Activated naive CD4-positive, alpha-beta T cell treated with anti-CD3 and anti-CD28 coated beads for 36 hours (primary cell): ENCODE results near the gene DQX1. TPM values are rescaled to one million over a fixed set of nuclear protein-coding genes. Genes with fewer than 3 reads are reported as not detected.
"Not testable (repeated sequence)": the region's sequence is repeated elsewhere in the genome, so short reads cannot be mapped to it uniquely, and the experiment has no call there.

Experiments
- CTCF ChIA-PET: fragments of 350-600 bp; sonication (Branson Sonifier 250); formaldehyde crosslinking; loops from one replicate; lab custom pipeline; 2021; ENCODE audit warnings: antibody characterized with exemption; lab: Charles Lee
- DNase-seq: peaks from one replicate; pipeline ENCODE4 v3.0.0-alpha.2; 2020
- H3K27ac Mint-ChIP-seq: one replicate; pipeline ENCODE4 v1.8.0; 2021; ENCODE audit warnings: mild to moderate bottlenecking, mixed read lengths
- H3K27me3 Mint-ChIP-seq: one replicate; pipeline ENCODE4 v1.8.0; 2021; ENCODE audit warnings: low read depth, mixed read lengths
- H3K36me3 Mint-ChIP-seq: one replicate; pipeline ENCODE4 v1.8.0; 2021; ENCODE audit warnings: low read depth, mixed read lengths
- H3K4me1 Mint-ChIP-seq: one replicate; pipeline ENCODE4 v1.8.0; 2021; ENCODE audit warnings: low read depth, mixed read lengths
- H3K4me3 Mint-ChIP-seq: one replicate; pipeline ENCODE4 v1.8.0; 2021; ENCODE audit warnings: mild to moderate bottlenecking, moderate library complexity, mixed read lengths
- H3K9me3 Mint-ChIP-seq: one replicate; pipeline ENCODE4 v1.8.0; 2021; ENCODE audit warnings: mixed read lengths
- intact Hi-C: fragments of 100-400 bp; cut with micrococcal nuclease; formaldehyde crosslinking; loops from one replicate; pipeline ENCODE4 v1.15.1; 2023
- total RNA-seq, 2 experiments: library from RNA; stranded (reverse); gene quantifications; one replicate each; pipeline ENCODE4 v1.2.3, GENCODE V29; 2021

Gene DQX1
- total RNA-seq, 2 experiments from 2014 or later: 0.10 to 0.45 TPM

- no peaks in the 10 kb centered on the region for H3K27me3 Mint-ChIP-seq
- H3K4me3 Mint-ChIP-seq: no peak overlapping the region
- CTCF ChIA-PET: interaction anchor here (0.9 to 1.2 kb wide), 6 partner anchors 8 to 140 kb away, joined by 3 to 5 read pairs (median 4); partner anchors contain the start of genes CCDC142, TTC31 and WBP1
- H3K4me1 Mint-ChIP-seq: peaks cover 23% of the 10 kb centered on the region
- H3K27ac Mint-ChIP-seq: no peak overlapping the region
- H3K9me3 Mint-ChIP-seq: no peaks in the 10 kb centered on the region
- intact Hi-C loops: loop anchor here (2.0 kb wide), 1 partner anchor 142 kb away; no protein-coding TSS in a partner anchor
- peaks cover 22% of the 10 kb centered on the region for H3K36me3 Mint-ChIP-seq
- no peak for DNase-seq
These were observed 51.1 kb downstream of the DQX1 start for GRCh38 chr2:74474899-74475298.

DNA sequence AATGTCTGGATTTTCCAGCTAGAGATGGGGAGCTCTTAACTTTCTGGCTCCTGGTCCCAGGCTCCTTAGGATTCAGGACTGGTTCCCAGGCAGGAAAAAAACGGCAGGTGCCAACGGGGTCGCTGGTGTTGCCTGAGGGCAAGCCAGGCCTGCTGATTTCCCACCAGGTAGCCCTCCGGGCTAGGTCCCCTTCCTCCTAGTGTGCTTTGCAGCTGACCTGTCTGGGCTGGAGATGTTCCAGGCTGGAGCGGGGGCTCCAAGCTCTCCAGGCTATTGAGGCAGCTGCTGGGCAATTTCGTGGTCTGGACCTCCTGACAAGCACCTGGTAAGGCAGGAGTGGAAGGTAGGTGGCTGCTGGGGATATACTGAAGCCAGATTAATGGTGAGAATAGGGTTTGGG, 51.5 kb downstream of the DQX1 start:
- H3K27me3 Mint-ChIP-seq: no peaks in the 10 kb centered on the region
- peak overlapping the region; percentile 12 for H3K4me3 Mint-ChIP-seq
- DNase-seq: no peak
- peaks cover 23% of the 10 kb centered on the region for H3K4me1 Mint-ChIP-seq
- H3K27ac Mint-ChIP-seq: no peak overlapping the region
- peaks cover 21% of the 10 kb centered on the region for H3K36me3 Mint-ChIP-seq
- intact Hi-C loops: loop anchor here (2.0 kb wide), 1 partner anchor 142 kb away; no protein-coding TSS in a partner anchor
- CTCF ChIA-PET: interaction anchor here (0.7 to 1.1 kb wide), 3 partner anchors 9 to 139 kb away, joined by 3 to 4 read pairs (median 4); partner anchors contain the start of genes CCDC142 and TTC31
- H3K9me3 Mint-ChIP-seq: no peaks in the 10 kb centered on the region

GRCh38 chr2:74472945-74473258, 53.1 kb downstream of the DQX1 start:
- Mint-ChIP-seq H3K4me1 (peaks cover 20% of the 10 kb centered on the region), H3K4me3 (peak overlapping the region; percentile 98), H3K9me3 (no peaks in the 10 kb centered on the region), H3K27me3 (no peaks in the 10 kb centered on the region), H3K36me3 (peaks cover 18% of the 10 kb centered on the region), H3K27ac (peak overlapping the region; percentile 98)
- intact Hi-C loops: loop anchor here (1.0 kb wide), 3 partner anchors 10 to 19 kb away; partner anchors contain the start of genes TTC31 and WBP1
- no peak for DNase-seq
- CTCF ChIA-PET: interaction anchor here (1.0 to 2.9 kb wide), 4 partner anchors 9 to 143 kb away, joined by 3 to 31 read pairs (median 4); partner anchors contain the start of genes CCDC142 and TTC31

DNA sequence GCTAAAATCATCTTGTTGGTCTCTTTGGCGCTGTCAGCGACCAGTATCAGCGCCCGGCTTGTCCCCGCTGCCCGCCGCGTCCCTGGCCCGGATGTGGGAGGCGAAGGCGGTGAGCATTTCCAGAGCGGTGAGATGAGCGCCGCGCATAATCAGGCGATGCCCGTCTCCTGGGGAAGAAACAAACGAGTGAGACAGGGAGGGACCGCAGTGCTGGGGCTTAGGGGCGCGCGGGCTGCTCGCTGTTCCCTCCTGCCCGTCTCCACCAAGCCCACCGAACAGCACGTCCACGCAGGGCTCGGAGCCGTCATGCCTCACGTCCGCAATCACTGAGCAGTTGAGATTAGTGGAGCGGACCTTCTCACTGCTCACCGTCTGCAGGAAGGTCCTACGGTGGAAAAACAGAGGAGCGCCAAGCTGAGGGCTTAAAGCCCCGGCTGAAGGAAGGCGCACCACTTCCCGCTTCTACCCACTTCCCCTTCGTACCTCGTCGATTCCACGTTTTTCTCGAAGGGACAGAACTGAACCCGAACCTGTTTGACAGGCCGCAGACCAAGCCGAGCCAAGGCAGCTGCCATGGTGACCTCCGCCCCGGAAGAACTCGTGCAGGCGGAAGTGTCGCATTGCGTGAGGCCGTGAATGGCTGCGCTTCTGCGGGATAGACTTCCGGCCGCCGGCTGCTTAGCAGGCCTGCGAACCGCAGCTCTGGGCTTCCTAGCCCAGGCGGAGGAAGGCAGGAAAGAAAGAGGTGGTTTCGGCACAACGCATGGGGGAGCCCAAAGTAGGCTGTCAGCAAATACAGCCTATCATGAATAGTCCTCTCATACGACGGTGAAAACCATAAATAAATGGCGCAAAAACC, 53.7 kb downstream of the DQX1 start, which contains the start of gene MRPL53:
Gene MRPL53, minus strand, starts transcription at position 595 of the 859 bp plus-strand sequence. Its CDS starts 20 bp downstream, at position 575.
- no peaks in the 10 kb centered on the region for H3K27me3 Mint-ChIP-seq
- H3K4me1 Mint-ChIP-seq: peaks cover 20% of the 10 kb centered on the region
- CTCF ChIA-PET: interaction anchor here (0.6 to 2.9 kb wide), 5 partner anchors 9 to 624 kb away, joined by 3 to 31 read pairs (median 3); partner anchors contain the start of genes CCDC142 and TTC31
- intact Hi-C loops: loop anchor here (1.0 kb wide), 3 partner anchors 11 to 18 kb away; partner anchors contain the start of genes TTC31 and WBP1
- H3K36me3 Mint-ChIP-seq: peaks cover 18% of the 10 kb centered on the region
- peak within 1 kb of the TSS; percentile 98 for H3K27ac Mint-ChIP-seq
- peak within 1 kb of the TSS; percentile 98 for H3K4me3 Mint-ChIP-seq
- peak; percentile 97 for DNase-seq
- H3K9me3 Mint-ChIP-seq: no peaks in the 10 kb centered on the region

- CTCF ChIA-PET: interaction anchor here (0.6 to 2.9 kb wide), 3 partner anchors 9 to 624 kb away, joined by 3 to 31 read pairs (median 3); partner anchors contain the start of genes CCDC142 and TTC31
- DNase-seq: no peak
- H3K4me1 Mint-ChIP-seq: peaks cover 20% of the 10 kb centered on the region
- intact Hi-C loops: loop anchor here (1.0 kb wide), 3 partner anchors 12 to 17 kb away; partner anchors contain the start of genes TTC31 and WBP1
- peak overlapping the region; percentile 98 for H3K4me3 Mint-ChIP-seq
- peak overlapping the region; percentile 98 for H3K27ac Mint-ChIP-seq
- H3K36me3 Mint-ChIP-seq: peaks cover 18% of the 10 kb centered on the region
- no peaks in the 10 kb centered on the region for H3K9me3 Mint-ChIP-seq
- H3K27me3 Mint-ChIP-seq: no peaks in the 10 kb centered on the region
These were observed 54.5 kb downstream of the DQX1 start for GRCh38 chr2:74471332-74472065.

DNA sequence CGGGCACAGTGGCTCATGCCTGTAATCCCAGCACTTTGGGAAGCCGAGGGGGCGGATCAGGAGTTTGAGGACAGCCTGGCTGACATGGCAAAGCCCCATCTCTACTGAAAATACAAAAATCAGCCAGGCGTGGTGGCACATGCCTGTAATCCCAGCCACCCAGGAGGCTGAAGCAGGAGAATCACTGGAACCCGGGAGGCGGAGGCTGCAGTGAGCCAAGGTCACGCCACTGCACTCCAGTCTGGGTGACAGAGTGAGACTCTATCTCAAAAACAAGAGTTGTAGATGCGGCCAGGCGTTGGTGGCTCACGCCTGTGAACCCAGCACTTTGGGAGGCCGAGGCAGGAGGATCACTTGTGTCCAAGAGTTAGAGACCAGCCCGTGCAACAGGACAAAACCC, 55.3 kb downstream of the DQX1 start:
- H3K27ac Mint-ChIP-seq: peak overlapping the region; percentile 33
- H3K9me3 Mint-ChIP-seq, DNase-seq, intact Hi-C loops, H3K27me3 Mint-ChIP-seq: not testable (repeated sequence)
- H3K4me3 Mint-ChIP-seq: peak overlapping the region; percentile 49
- peaks cover 24% of the 10 kb centered on the region for H3K4me1 Mint-ChIP-seq
- CTCF ChIA-PET: interaction anchor here (2.9 kb wide), 1 partner anchor 12 kb away, joined by 31 read pairs; the partner anchor contains the start of genes CCDC142 and TTC31
- peaks cover 18% of the 10 kb centered on the region for H3K36me3 Mint-ChIP-seq

Other genes with a start within 250 kb of the DQX1 start
- 1 to 10 TPM; 1.1 to 2.3 TPM for gene SLC4A5, start 182.8 kb downstream of the DQX1 start, total RNA-seq
- 10 to 100 TPM; 54.0 to 61.7 TPM for gene DCTN1, start 145.9 kb downstream of the DQX1 start, total RNA-seq
- 1 to 10 TPM; 2.6 to 3.4 TPM for gene C2orf81, start 104.6 kb downstream of the DQX1 start, total RNA-seq
- 10 to 100 TPM; 67.2 to 70.8 TPM for gene WDR54, start 104.5 kb downstream of the DQX1 start, total RNA-seq
- 1 to 10 TPM in 1 of 2 experiments, under 1 TPM in 1; 0.95 to 1.6 TPM for gene RTKN, start 84.3 kb downstream of the DQX1 start, total RNA-seq
- 10 to 100 TPM; 26.5 to 28.3 TPM for gene INO80B, start 71.1 kb downstream of the DQX1 start, total RNA-seq
- gene WBP1, start 67.8 kb downstream of the DQX1 start, total RNA-seq: 10 to 100 TPM; 39.4 to 40.0 TPM
- gene MOGS, start 60.8 kb downstream of the DQX1 start, total RNA-seq: 10 to 100 TPM; 38.8 to 39.1 TPM
- 100 to 1,000 TPM; 112 to 117 TPM for gene MRPL53, start 53.6 kb downstream of the DQX1 start, total RNA-seq
- gene CCDC142, start 43.2 kb downstream of the DQX1 start, total RNA-seq: 1 to 10 TPM; 3.7 to 5.8 TPM
- 10 to 100 TPM; 29.5 to 30.6 TPM for gene TTC31, start 43.1 kb downstream of the DQX1 start, total RNA-seq
- gene LBX2, start 26.6 kb downstream of the DQX1 start, total RNA-seq: under 1 TPM in 1 of 2 experiments, not detected in 1; 0.31 TPM
- 10 to 100 TPM; 21.1 to 24.4 TPM for gene PCGF1, start 18.5 kb downstream of the DQX1 start, total RNA-seq
- under 1 TPM; 0.10 TPM for gene TLX2, start 11.8 kb downstream of the DQX1 start, total RNA-seq
- gene AUP1, start 3.5 kb upstream of the DQX1 start, total RNA-seq: 10 to 100 TPM; 77.4 to 78.5 TPM
- 10 to 100 TPM; 39.0 to 39.7 TPM for gene HTRA2, start 3.7 kb upstream of the DQX1 start, total RNA-seq
- gene LOXL3, start 27.7 kb upstream of the DQX1 start, total RNA-seq: under 1 TPM; 0.35 to 0.41 TPM
- 10 to 100 TPM; 12.3 to 13.2 TPM for gene DOK1, start 28.5 kb upstream of the DQX1 start, total RNA-seq
- gene M1AP, start 122.1 kb upstream of the DQX1 start, total RNA-seq: under 1 TPM in 1 of 2 experiments, not detected in 1; 0.10 TPM
- 1 to 10 TPM; 4.3 to 5.3 TPM for gene SEMA4F, start 128.0 kb upstream of the DQX1 start, total RNA-seq